Neural crest cell (in vitro differentiated cells): ENCODE results near the gene BCL2L13. TPM values are rescaled to one million over a fixed set of nuclear protein-coding genes. Genes with fewer than 3 reads are reported as not detected.
"Not testable (repeated sequence)": the region's sequence is repeated elsewhere in the genome, so short reads cannot be mapped to it uniquely, and the experiment has no call there.

Experiments
- DNase-seq: peaks from one replicate; pipeline ENCODE4 v3.0.0; 2021; ENCODE audit warnings: low read depth, mixed read lengths, low spot score
- H3K27ac Mint-ChIP-seq: one replicate; pipeline ENCODE4 v1.8.0; 2021; ENCODE audit warnings: mild to moderate bottlenecking, mixed read lengths; ENCODE audit not compliant: unreplicated experiment
- H3K27me3 Mint-ChIP-seq: 2 replicates; pipeline ENCODE4 v1.8.0; 2021; ENCODE audit warnings: low read depth, mild to moderate bottlenecking, mixed read lengths
- H3K36me3 Mint-ChIP-seq: 2 replicates; pipeline ENCODE4 v1.8.0; 2021; ENCODE audit warnings: low read depth, mild to moderate bottlenecking, mixed read lengths
- H3K4me1 Mint-ChIP-seq: 2 replicates; pipeline ENCODE4 v1.8.0; 2021; ENCODE audit warnings: mixed read lengths
- H3K4me3 Mint-ChIP-seq: one replicate; pipeline ENCODE4 v1.8.0; 2021; ENCODE audit warnings: mild to moderate bottlenecking, mixed read lengths
- H3K9me3 Mint-ChIP-seq: 2 replicates; pipeline ENCODE4 v1.8.0; 2021; ENCODE audit warnings: mixed read lengths
- CTCF ChIP-seq: fragments of 200-600 bp; sonication (generic); conservative IDR thresholded peaks from 2 replicates; pipeline ENCODE4 v1.5.0; 2021; ENCODE audit warnings: antibody characterized with exemption, mild to moderate bottlenecking
- total RNA-seq: library from RNA; stranded (reverse); gene quantifications from 2 replicates; pipeline ENCODE4 v1.2.1, GENCODE V29; 2021

The BCL2L13 gene
- total RNA-seq, 1 donor from 2014 or later = 37.5 TPM

- no peaks in the 10 kb centered on the region for H3K27me3 Mint-ChIP-seq
- no peak for TF ChIP-seq CTCF
- no peaks in the 10 kb centered on the region for H3K9me3 Mint-ChIP-seq
- no peaks in the 10 kb centered on the region for H3K36me3 Mint-ChIP-seq
- no peak overlapping the region for H3K4me3 Mint-ChIP-seq
- no peak for DNase-seq
- no peaks in the 10 kb centered on the region for H3K4me1 Mint-ChIP-seq
- H3K27ac Mint-ChIP-seq = no peak overlapping the region
Measured at GRCh38 chr22:17754233-17754925, 115.8 kb downstream of the BCL2L13 start.

- no peak for DNase-seq
- H3K4me3 Mint-ChIP-seq = no peak overlapping the region
- H3K36me3 Mint-ChIP-seq = no peaks in the 10 kb centered on the region
- no peaks in the 10 kb centered on the region for H3K9me3 Mint-ChIP-seq
- H3K4me1 Mint-ChIP-seq = peaks cover 8% of the 10 kb centered on the region
- no peak for TF ChIP-seq CTCF
- H3K27ac Mint-ChIP-seq = no peak overlapping the region
- H3K27me3 Mint-ChIP-seq = no peaks in the 10 kb centered on the region
Measured at GRCh38 chr22:17761138-17761488, 122.6 kb downstream of the BCL2L13 start.

GRCh38 chr22:17763442-17763841 is 124.9 kb downstream of the BCL2L13 start:
- DNase-seq, H3K9me3 Mint-ChIP-seq, H3K4me1 Mint-ChIP-seq, H3K27ac Mint-ChIP-seq, H3K36me3 Mint-ChIP-seq, H3K4me3 Mint-ChIP-seq, H3K27me3 Mint-ChIP-seq: not testable (repeated sequence)

GRCh38 chr22:17764036-17764435 is 125.5 kb downstream of the BCL2L13 start:
- no peaks in the 10 kb centered on the region for H3K27me3 Mint-ChIP-seq
- no peak for TF ChIP-seq CTCF
- no peaks in the 10 kb centered on the region for H3K9me3 Mint-ChIP-seq
- no peaks in the 10 kb centered on the region for H3K36me3 Mint-ChIP-seq
- no peak overlapping the region for H3K27ac Mint-ChIP-seq
- no peak overlapping the region for H3K4me3 Mint-ChIP-seq
- H3K4me1 Mint-ChIP-seq = peaks cover 8% of the 10 kb centered on the region
- DNase-seq = no peak

GRCh38 chr22:17764852-17765251 is 126.3 kb downstream of the BCL2L13 start:
- not testable (repeated sequence) for H3K4me1 Mint-ChIP-seq, H3K9me3 Mint-ChIP-seq, H3K4me3 Mint-ChIP-seq, H3K27ac Mint-ChIP-seq, H3K36me3 Mint-ChIP-seq, DNase-seq, H3K27me3 Mint-ChIP-seq

- no peak for TF ChIP-seq CTCF
- DNase-seq = no peak
- H3K27ac Mint-ChIP-seq = no peak overlapping the region
- H3K27me3 Mint-ChIP-seq = no peaks in the 10 kb centered on the region
- H3K36me3 Mint-ChIP-seq = no peaks in the 10 kb centered on the region
- H3K4me1 Mint-ChIP-seq = peaks cover 5% of the 10 kb centered on the region
- no peak overlapping the region for H3K4me3 Mint-ChIP-seq
- no peaks in the 10 kb centered on the region for H3K9me3 Mint-ChIP-seq
Measured at GRCh38 chr22:17767233-17768065, 128.9 kb downstream of the BCL2L13 start.
